Endothelial cell (in vitro differentiated cells): ENCODE measurements around the gene MSH5. TPM values are rescaled to one million over a fixed set of nuclear protein-coding genes. Genes with fewer than 3 reads are reported as not detected.

Experiments
- DNase-seq: peaks from one replicate; pipeline ENCODE4 v3.0.0; 2021; ENCODE audit warnings: low spot score
- H3K27ac Mint-ChIP-seq: one replicate; pipeline ENCODE4 v1.8.0; 2021; ENCODE audit warnings: mixed read lengths, inconsistent platforms; ENCODE audit not compliant: unreplicated experiment
- H3K27me3 Mint-ChIP-seq: one replicate; pipeline ENCODE4 v1.8.0; 2021; ENCODE audit warnings: mild to moderate bottlenecking, moderate library complexity, mixed read lengths, inconsistent platforms; ENCODE audit not compliant: unreplicated experiment
- H3K36me3 Mint-ChIP-seq: one replicate; pipeline ENCODE4 v1.8.0; 2021; ENCODE audit warnings: mild to moderate bottlenecking, low read depth, mixed read lengths, inconsistent platforms; ENCODE audit not compliant: unreplicated experiment
- H3K4me1 Mint-ChIP-seq: one replicate; pipeline ENCODE4 v1.8.0; 2021; ENCODE audit warnings: mild to moderate bottlenecking, mixed read lengths, inconsistent platforms; ENCODE audit not compliant: unreplicated experiment
- H3K4me3 Mint-ChIP-seq: one replicate; pipeline ENCODE4 v1.8.0; 2021; ENCODE audit warnings: mild to moderate bottlenecking, mixed read lengths, inconsistent platforms; ENCODE audit not compliant: unreplicated experiment
- H3K9me3 Mint-ChIP-seq: one replicate; pipeline ENCODE4 v1.8.0; 2021; ENCODE audit warnings: mixed read lengths, inconsistent platforms; ENCODE audit not compliant: unreplicated experiment
- CTCF ChIP-seq: fragments of 200-600 bp; sonication (generic); IDR thresholded peaks from one replicate; pipeline ENCODE4 v1.5.0; 2021; ENCODE audit warnings: antibody characterized with exemption; ENCODE audit not compliant: unreplicated experiment
- total RNA-seq: library from RNA; stranded (reverse); fragmentation: NEBNext Ultra II Directional; extraction: Animal tissue kit (Norgen Biotek cat#: 25700); gene quantifications from one replicate; pipeline ENCODE4 v1.2.1, GENCODE V29; 2021; ENCODE audit not compliant: unreplicated experiment

MSH5 gene
- total RNA-seq, 1 donor from 2014 or later = 16.1 TPM

GRCh38 chr6:31778193-31778592 is 38.4 kb downstream of the MSH5 start:
- H3K9me3 Mint-ChIP-seq = no peaks in the 10 kb centered on the region

GRCh38 chr6:31778999-31779885 is 39.4 kb downstream of the MSH5 start:
- Mint-ChIP-seq H3K27ac (no peak overlapping the region), H3K27me3 (peaks cover 2% of the 10 kb centered on the region), H3K4me3 (no peak overlapping the region), H3K36me3 (peaks cover 8% of the 10 kb centered on the region), H3K4me1 (no peaks in the 10 kb centered on the region), H3K9me3 (no peaks in the 10 kb centered on the region)
- no peak for DNase-seq
- TF ChIP-seq CTCF = no peak

More at GRCh38 chr6:31778193-31778592, 38.4 kb downstream of the MSH5 start:
- no peak for TF ChIP-seq CTCF
- Mint-ChIP-seq H3K4me3 (no peak overlapping the region), H3K27ac (no peak overlapping the region), H3K27me3 (peaks cover 2% of the 10 kb centered on the region), H3K36me3 (peaks cover 5% of the 10 kb centered on the region), H3K4me1 (no peaks in the 10 kb centered on the region)
- DNase-seq = no peak

GRCh38 chr6:31779908-31780307 is 40.1 kb downstream of the MSH5 start:
- peaks cover 13% of the 10 kb centered on the region for H3K36me3 Mint-ChIP-seq
- no peaks in the 10 kb centered on the region for H3K9me3 Mint-ChIP-seq
- no peak overlapping the region for H3K27ac Mint-ChIP-seq
- no peak overlapping the region for H3K4me3 Mint-ChIP-seq
- DNase-seq = no peak
- no peak for TF ChIP-seq CTCF
- no peaks in the 10 kb centered on the region for H3K4me1 Mint-ChIP-seq
- H3K27me3 Mint-ChIP-seq = peaks cover 2% of the 10 kb centered on the region

- TF ChIP-seq CTCF = no peak
- H3K36me3 Mint-ChIP-seq = peaks cover 13% of the 10 kb centered on the region
Observed at GRCh38 chr6:31780507-31781243, 40.9 kb downstream of the MSH5 start.

More at GRCh38 chr6:31780507-31781243, 40.9 kb downstream of the MSH5 start:
- Mint-ChIP-seq H3K27me3 (peaks cover 2% of the 10 kb centered on the region), H3K4me1 (no peaks in the 10 kb centered on the region), H3K4me3 (no peak overlapping the region), H3K9me3 (no peaks in the 10 kb centered on the region), H3K27ac (no peak overlapping the region)
- no peak for DNase-seq
